SH-SY5Y (cell line): ENCODE results near the gene UBXN1.

Experiments
- GATA2 ChIP-seq: IDR thresholded peaks from 2 replicates; pipeline ENCODE4 v1.6.1; 2011; ENCODE audit warnings: mild to moderate bottlenecking, low read depth, low read length
- GATA3 ChIP-seq: IDR thresholded peaks from 2 replicates; pipeline ENCODE4 v1.6.1; 2011; ENCODE audit warnings: low read depth, mild to moderate bottlenecking, low read length, moderate library complexity

UBXN1 gene

GRCh38 chr11:62678770-62679696 is at the start of gene UBXN1:
Gene UBXN1, minus strand, starts transcription at chr11:62679073. Its CDS starts 150 bp downstream, at chr11:62678923.
- TF ChIP-seq GATA3 (no peak), GATA2 (no peak)

- TF ChIP-seq GATA2 (no peak), GATA3 (no peak)
These were observed 49.5 kb upstream of the UBXN1 start, which contains the start of gene TTC9C for GRCh38 chr11:62728171-62728988. Gene TTC9C, plus strand, starts transcription at chr11:62728486. Its CDS starts 363 bp downstream, at chr11:62728849.

GRCh38 chr11:62727872-62728170 is 48.9 kb upstream of the UBXN1 start:
- TF ChIP-seq GATA3 (no peak), GATA2 (no peak)

- TF ChIP-seq GATA2: no peak
- TF ChIP-seq GATA3: no peak
These were observed 48.4 kb upstream of the UBXN1 start, which contains the start of gene HNRNPUL2 for GRCh38 chr11:62727165-62727871. Gene HNRNPUL2, minus strand, starts transcription at chr11:62727457. Its CDS starts 301 bp downstream, at chr11:62727156.

DNA sequence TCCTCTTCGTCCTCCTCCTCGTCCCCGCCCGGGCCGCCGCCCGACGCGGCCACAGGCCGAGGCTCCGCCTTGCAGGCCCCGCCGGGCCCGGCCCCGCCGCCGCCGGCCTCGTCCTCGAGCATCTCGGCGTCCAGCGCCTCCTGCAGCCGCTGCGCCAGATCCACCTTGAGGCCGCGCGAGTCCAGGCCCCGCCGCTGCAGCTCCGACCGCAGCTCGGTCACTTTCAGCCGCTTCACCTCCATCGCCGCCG is 48.0 kb upstream of the UBXN1 start:
- no peak for TF ChIP-seq GATA3
- TF ChIP-seq GATA2: no peak

DNA sequence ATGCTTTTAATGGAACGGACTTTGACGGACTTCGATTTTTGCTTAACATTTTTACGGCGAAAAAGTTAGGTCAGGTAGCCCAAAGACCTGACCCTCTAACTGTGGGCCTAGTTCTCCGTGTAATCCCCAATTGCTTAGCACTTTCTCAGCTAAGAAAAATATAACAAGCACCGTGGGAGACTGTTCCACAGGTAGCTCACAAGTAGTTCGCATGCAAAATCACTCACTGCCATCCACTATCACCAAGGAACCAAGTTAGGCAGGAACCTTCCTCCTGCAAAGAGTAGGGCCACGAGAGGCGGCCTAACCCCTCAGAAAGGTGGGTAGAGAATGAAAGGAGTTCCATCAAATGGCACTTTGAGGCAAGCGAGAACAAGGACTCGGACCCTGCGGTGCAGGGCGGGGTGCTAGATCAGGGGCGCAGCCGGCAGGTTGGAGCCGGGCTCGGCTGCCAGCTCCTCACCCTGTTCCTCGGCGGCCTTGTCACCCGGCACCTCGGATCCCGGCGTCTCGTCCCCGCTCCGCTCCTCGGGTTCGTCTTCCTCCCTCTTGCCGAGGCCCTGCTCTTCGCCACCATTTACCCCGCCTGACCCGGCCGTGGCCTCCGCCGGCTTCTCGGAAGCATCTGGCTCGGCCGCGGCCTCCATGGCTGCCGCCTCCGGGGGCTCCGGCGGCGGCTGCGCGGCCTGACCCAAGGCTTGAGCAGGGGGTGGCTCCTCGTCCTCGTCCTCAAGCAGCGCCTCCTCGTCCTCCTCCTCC is 47.5 kb upstream of the UBXN1 start:
- TF ChIP-seq GATA2 (no peak), GATA3 (no peak)

GRCh38 chr11:62725646-62726045 is 46.8 kb upstream of the UBXN1 start:
- TF ChIP-seq GATA3 (no peak), GATA2 (no peak)

GRCh38 chr11:62724171-62724570 is 45.3 kb upstream of the UBXN1 start:
- TF ChIP-seq GATA2 (no peak), GATA3 (no peak)

GRCh38 chr11:62721994-62722393 is 43.1 kb upstream of the UBXN1 start:
- no peak for TF ChIP-seq GATA2
- no peak for TF ChIP-seq GATA3

GRCh38 chr11:62719302-62719978 is 40.6 kb upstream of the UBXN1 start:
- no peak for TF ChIP-seq GATA2
- TF ChIP-seq GATA3: no peak

DNA sequence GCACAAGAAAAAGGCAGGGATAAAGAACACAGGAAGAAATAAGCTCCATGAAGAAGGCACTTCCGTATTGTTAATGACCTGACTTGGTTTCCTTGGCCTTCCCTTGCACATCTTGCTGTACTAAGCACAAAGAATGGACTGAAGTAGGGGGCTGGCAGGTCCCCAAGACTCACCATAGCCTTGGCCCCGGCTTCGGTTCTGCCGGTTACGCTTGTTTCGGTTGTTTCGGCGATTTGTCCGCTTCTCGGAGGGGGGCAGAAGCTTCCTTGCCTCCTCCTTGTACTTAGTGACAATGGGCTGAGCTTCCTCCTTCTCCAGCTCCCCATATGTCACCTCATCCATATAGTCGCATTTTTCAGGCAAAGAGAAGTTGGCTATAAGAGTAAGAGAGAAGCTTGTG is 37.9 kb upstream of the UBXN1 start:
- no peak for TF ChIP-seq GATA3
- TF ChIP-seq GATA2: no peak

- TF ChIP-seq GATA3 (no peak), GATA2 (no peak)
These were observed 37.3 kb upstream of the UBXN1 start for GRCh38 chr11:62716206-62716605.
